HG03066 (cell line): Measurements from ENCODE around the gene KIFC3.
"Not testable (repeated sequence)": the region's sequence is repeated elsewhere in the genome, so short reads cannot be mapped to it uniquely, and the experiment has no call there.

ENCODE experiments used
- ATAC-seq: cut with Tn5 transposase; IDR thresholded peaks from one replicate; pipeline ENCODE4 v1.9.1; 2021; ENCODE audit warnings: low read depth; ENCODE audit not compliant: unreplicated experiment

The KIFC3 gene, protein sequence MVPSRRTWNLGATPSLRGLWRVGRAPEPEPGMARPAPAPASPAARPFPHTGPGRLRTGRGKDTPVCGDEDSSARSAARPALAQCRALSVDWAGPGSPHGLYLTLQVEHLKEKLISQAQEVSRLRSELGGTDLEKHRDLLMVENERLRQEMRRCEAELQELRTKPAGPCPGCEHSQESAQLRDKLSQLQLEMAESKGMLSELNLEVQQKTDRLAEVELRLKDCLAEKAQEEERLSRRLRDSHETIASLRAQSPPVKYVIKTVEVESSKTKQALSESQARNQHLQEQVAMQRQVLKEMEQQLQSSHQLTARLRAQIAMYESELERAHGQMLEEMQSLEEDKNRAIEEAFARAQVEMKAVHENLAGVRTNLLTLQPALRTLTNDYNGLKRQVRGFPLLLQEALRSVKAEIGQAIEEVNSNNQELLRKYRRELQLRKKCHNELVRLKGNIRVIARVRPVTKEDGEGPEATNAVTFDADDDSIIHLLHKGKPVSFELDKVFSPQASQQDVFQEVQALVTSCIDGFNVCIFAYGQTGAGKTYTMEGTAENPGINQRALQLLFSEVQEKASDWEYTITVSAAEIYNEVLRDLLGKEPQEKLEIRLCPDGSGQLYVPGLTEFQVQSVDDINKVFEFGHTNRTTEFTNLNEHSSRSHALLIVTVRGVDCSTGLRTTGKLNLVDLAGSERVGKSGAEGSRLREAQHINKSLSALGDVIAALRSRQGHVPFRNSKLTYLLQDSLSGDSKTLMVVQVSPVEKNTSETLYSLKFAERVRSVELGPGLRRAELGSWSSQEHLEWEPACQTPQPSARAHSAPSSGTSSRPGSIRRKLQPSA

DNA sequence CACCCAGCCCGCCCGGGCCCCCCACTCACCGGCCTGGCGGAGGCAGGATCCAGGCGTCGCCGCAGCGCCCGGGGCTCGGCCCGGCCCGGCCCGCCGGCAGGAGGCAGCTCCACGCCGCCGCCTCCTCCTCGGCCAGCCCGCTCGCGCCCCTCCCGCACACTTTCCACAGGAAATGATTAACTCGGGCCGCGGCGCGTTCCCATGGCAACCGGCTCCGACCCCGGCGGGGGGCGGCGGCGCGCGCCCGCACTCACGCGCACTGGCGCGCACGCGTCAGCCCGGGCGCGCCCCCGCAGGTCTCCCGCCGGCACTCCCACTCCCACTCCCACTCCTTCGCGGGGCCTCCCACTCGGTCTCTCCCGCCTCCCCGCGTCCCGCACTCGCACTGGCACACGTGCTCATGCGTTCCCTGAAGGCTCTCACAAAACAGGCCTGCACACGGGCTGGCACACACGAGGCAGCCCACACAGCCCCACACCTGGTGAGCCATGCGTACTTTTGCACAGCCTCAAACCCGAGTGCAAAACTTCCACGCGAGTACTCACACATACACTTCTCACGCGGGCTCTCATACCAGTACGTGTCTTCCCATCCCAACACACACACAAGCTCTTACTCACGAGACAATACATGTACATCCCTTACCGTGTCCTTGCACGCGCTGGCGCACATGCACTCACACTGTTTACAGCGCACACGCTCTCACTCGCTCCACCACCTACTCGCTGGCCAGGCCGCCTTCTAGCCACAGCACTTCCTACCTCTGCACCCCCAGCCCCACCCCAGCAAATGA lies at the start of gene KIFC3:
KIFC3 (minus strand) TSS at position 151 of the 793 bp plus-strand sequence. CDS start 4,248 bp downstream, outside the sequence.
- ATAC-seq, result no peak

DNA sequence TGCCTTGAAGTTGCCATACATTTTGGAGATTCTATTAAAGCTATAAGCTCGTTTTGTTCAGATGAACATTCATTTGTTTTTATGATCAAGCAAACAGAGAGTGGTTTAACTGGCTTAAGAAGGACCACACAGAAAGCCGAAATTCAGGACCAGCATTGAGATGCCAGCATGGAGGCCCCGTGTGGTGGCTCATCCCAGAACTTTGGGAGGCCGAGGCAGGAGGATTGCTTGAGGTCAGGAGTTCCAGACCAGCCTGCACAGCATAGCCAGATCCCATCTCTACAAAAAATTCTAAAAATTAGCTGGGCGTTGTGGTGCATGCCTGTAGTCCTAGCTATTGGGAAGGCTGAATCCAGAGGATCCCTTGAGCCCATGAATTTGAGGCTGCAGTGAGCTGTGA lies 45.9 kb upstream of the KIFC3 start:
- ATAC-seq, result no peak

DNA sequence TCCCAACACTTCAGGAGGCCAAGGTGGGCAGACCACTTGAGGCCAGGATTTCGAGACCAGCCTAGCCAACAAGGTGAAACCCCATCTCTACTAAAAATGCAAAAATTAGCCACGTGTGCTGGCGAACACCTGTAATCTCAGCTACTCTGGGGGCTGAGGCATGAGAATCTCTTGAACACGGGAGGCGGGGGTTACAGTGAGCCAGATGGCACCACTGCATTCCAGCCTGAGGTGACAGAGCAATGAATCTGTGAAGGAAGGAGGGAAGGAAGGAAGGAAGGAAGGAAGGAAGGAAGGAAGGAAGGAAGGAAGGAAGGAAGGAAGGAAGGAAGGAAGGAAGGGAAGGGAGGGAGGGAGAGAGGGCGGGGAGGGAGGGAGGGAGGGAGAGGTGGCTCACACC lies 44.6 kb upstream of the KIFC3 start:
- not testable (repeated sequence) for ATAC-seq

DNA sequence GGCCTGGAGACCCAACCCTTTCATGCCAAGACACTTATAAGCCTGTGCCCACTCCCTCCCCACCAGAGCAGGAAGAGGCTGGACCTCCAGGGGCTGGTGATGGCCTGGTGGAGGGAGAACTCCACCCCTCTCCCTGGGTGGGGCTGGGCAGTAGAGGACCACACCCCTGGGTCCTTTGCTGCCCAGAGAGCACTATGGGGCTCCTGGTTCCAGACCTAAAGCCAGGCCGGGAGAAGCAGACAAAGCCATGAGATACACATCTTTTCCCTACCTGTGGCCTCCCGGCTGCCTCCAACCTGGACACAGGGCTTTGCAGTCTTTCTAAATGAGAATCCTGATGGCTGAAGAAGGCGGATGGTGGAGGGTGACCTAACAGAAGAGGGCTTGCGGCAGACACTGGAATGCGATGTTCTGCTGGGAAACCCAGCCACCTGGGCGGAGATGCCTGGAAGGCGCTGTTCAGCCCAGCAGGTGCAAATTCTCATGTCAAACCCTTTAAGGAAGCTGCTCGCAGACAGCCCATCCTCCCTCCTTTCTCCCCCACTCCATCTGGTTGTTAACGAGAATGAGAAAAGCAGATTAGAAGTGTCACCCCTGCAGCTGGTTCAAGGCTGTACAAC lies 43.9 kb upstream of the KIFC3 start:
- ATAC-seq, result no peak

DNA sequence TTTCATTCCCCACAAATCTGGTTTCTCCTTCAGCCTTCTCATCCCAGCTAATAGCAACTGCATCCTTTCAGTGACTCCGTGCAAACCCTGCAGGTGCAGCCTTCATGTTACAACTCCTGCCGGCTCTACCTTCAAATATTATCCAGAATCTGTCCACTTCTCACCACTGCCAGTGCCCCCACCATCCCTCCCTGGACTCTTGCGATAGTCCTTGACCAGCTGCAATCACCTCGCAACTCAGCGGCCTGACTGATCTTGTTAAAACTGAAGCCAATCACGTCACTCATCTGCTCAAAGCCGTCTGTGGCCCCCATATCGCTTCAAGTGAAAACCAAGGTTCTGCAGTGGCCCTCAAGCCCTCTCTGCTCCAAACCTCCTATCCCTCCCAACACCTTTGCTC lies 42.8 kb upstream of the KIFC3 start:
- no peak for ATAC-seq

DNA sequence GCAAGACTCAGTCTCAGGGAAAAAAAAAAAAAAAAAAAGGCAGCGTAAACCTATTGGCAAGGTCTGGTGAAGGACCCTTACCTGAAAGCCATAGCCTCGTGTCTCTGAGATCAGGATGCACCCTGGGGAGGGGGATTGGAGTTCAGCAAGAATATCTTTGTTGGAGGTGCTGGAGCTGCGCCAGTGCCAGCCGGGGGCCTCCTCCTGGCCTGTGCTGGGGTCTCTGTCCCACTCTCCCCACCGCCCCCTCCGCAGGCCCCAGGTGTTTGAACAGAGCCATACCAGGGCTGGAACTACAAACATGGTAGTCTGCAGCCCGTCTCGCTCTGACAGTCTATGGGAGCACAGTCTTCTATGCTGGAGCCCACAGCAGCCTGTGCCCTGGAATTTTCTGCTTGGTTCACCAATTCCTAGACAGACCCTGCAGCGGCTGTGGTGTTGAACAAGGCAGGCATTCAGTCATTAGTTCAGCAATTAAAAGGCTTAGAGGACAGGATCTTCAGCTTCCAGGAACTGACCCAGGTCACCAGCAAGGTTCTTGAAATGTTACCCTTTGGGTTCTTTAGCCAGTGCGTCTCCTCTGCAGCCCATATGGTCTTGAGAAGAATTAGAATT lies 42.2 kb upstream of the KIFC3 start:
- ATAC-seq, result no peak

DNA sequence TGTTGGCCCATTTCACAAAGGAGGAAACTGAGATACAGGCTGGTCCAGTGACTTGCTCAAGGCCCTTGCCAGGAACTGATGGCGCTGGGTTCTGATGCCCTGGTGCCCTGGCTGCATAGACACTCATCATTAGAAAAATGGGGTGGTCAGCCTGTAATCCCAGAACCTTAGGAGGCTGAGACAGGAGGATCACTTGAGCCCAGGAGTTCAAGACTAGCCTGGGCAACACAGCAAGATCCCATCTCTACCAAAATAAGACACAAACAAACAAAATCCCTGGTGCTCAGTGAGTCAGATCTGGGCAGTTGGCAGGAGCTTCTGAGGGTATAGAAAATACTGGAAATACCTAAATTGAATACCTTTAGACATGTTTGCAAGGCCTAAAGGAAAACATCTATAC lies 41.1 kb upstream of the KIFC3 start:
- ATAC-seq, result no peak

DNA sequence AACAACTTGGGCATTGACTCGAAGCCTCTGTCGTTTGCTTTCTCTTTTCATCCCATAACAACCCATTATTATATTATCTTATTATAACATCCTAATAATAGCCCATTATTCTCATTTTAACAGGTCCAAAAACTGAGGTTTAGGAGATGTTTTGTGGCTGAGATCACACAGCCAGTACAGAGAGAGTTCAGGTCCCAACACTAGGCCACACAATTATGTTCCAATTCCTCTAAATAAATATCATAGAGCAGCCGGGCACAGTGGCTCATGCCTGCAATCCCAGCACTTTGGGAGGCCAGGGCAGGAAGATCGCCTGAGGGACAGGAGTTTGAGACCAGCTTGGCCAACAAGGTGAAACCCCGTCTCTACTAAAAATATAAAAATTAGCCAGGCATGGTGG lies 40.3 kb upstream of the KIFC3 start:
- no peak for ATAC-seq

DNA sequence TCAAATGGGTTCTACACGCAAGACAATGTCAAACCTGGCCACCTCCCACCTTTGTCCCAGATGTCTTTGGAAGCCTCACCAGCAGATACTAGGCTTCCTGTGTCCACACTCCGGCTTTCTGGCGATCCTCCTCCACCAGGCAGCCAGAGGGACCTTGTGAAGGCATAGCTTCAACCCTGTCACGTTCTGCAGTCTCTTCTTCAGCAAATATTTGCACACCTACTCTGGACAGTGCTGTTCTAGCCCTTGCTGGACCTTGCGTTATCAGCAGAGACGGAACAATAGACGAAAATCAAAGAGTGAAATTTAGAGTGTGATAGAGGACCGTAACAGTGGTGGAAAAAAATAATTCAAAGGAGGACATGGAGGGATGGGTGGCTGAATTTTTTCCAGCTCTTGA lies 38.5 kb upstream of the KIFC3 start:
- ATAC-seq, result no peak

DNA sequence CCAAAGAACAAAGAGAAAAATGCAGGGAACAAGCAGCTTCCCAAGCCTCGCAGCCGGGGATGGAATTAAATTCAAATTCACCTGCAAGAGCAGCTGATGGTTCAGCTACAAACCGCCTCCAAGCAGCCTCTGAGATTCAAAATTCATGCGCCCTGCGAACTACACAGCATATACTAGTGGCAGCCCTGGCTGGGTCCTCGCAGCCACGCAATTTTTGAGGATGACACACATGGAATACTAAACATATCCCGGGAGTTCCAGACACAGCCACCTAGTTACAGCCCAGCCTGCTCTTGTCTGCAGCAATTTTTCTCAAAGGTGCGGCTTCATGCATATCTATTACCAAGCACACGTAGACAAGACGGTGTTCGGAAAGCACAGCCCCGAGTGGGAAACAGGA lies 35.9 kb upstream of the KIFC3 start:
- ATAC-seq, result no peak

DNA sequence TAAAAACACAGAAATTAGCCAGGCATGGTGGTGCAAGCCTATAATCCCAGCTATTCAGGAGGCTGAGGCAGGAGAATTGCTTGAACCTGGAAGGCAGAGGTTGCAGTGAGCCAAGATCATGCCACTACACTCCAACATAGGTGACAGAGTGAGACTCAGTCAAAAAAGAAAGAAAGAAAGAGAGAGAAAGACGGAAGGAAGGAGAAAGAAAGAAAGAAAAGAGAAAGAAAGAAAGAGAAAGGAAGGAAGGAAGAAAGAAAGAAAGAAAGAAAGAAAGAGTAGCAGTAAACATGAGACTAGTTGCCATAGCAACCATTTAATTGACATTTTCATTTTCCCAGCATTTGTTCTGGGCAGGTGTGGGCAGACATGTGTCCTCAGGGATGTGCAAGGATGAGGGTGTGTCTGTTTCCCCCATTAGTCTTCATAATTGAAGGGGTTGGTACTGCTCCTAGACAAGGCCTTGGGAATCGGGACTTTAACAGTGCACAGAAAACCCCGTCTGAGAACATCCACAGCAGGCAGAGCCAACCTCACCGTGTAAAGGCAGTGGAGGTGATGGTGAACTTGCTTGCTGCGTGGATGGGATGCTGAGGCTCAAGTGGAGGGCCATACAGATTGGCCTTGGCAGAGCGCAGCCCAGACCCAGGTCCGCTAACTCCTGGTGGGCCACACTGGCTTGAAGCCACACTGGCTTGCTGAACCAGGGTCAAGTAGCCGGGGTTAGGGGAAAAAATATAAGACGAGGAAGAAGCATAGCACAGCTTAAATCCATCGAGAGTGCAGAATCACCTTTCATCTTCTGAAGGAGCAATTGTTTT lies 35.2 kb upstream of the KIFC3 start:
- no peak for ATAC-seq

DNA sequence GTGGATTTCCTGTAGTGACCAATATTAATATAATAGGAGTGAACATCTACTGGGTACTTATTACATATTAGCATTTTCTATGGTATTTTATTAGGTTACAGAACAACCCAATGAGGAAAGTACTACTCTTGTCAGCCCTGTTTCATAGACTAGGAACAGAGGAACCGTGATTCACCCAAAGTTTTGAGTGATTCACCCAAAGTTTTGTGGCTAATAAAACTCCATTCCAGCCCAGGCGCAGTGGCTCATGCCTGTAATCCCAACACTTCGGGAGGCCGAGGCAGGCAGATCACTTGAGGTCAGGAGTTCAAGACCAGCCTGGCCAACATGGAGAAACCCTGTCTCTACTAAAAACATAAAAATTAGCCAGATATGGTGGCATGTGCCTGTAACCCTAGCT lies 33.1 kb upstream of the KIFC3 start:
- not testable (repeated sequence) for ATAC-seq

DNA sequence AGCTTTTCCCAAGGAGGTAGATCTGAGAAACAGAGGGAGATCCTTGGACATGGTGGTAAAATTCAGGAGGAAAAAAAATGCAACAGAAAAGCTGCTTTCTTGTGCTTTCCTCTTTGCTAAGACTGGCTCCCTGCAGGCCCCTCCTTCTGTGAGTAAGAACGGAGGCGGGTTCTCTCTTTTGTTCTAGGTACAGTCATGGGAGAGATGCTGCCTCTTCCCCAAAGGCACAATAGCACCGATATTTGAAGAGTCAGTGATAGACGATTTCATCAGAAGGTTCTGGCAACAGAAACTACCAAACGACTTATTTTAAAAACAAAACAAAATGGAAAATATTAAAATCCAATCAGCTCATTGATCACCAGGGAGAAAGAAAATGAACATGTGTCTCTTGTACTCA lies 32.6 kb upstream of the KIFC3 start:
- ATAC-seq, result no peak

DNA sequence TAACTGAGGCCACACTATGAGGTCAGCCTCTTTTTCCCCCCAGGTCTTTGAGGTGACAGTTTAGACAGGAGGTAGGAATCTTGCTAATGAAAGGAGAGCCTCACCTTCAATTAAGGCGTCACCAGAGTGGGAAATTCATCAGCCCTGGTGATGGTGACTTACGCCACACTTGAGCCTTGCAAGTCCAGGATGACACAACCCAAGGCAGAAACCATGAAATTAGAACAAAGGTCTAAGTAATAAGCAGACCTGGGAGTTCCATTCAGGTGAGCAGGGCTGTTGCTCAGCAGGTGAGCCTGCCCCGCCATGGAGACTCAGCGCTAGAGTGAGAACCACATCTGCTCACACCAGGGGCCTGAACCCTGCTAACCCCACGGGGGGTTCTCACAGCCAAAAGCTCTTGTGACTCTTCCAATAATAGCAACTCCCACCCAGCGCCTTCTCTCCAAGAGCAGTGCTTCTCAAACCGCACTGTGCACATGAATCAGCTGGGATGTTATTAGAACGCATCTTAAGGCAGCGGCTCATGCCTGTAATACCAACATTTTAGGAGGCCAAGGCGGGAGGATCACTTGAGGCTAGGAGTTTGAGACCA lies 28.7 kb upstream of the KIFC3 start:
- no peak for ATAC-seq

DNA sequence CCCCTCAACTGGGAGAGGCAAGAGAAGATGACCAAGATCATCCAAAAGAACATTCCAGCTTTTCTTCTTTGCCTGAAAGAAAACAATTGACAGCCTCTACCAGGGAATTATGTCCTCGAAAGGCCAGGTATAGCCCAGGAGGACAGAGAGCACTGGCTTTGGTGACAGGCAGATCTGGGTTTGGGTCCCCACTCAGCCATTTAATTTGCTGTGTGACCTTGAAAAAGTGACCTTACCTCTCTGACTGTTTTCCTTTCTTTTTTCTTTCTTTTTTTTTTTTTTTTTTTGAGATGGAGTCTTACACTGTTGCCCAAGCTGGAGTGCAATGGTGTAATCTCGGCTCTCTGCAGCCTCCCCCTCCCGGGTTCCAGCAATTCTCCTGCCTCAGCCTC lies 27.7 kb upstream of the KIFC3 start:
- ATAC-seq, result no peak

DNA sequence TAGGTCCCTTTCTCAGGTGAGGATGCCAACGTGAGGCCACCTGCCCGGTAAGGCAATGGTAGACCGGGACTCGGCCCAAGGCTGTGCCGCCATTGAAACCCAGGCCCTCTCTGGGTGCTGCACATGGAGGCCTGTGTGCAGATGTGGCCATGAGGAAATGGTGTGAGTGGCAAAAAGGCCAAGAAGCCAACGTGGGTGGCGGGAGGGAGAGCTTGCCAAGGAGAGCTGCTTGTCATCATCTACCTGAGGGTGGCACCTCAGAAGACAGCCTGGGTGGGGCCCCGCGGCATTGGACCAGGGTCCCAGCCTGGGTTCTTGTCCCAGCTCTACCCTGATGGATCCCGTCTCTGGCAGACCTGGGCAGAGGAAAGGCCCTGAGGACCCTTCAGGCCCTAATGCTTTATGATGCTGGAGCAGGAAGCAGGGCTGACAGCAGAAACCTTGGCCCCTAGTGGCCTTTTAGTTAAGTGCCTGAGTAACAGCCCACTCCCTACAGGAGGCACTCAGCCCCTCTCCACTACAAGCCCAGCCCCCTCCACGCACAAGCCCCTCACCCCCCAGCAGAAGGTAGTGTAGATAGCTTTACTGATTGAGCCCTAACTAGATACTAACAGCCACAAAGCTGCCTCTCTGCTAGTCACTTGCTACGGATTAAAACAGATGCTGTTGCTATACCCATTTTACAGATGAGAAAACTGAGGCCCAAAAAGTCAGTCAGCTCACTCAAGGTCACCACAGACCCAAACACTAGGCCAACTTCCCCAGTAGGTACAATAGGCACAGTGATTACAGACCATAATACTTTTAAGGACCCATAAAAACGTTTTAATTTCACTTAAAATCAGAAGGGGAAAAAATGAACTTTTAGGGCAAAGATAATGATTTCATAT lies 26.2 kb upstream of the KIFC3 start:
- no peak for ATAC-seq

DNA sequence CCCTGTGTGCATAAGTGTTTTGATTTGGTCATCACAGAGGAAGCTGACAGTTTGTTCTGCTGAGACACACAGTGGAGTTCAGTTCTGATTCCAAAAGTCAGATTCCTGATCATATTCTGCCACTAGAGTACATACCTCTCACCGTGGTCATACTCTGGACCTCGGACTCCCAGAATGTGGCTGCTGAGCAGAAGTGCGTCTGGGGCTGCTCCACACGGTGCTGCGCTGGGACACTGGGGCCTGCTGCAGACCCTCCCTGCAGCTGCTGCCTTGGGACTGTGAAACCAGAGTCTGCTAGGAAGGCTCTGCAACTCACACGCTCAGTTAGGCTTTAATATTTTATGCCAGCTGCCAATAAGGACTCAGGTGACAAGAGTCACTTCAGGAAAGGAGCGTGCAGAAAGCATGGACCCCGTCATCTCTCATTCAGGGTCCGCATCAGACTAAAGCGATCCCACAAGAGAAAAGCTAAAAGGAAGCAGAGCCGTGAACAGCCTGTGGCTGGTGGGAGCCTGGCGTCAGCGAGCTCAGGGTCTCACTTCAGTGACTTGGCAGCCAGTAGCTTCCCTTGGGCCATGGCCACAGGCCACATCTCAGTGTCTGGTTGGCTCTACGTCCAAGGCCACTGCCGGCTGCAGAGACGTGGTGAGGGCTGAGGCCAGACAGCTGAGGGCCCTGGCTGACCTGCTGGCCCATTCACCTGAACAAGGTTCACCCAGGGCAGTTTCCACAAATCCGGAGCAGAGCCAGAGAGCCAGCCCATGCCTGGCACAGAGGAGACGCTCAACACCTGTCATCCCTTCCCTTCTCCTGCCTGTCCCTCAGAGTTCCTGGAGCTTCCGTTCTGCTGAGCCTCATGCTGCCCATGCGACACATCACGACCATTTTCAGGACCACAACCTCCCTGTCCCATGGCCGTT lies 24.7 kb upstream of the KIFC3 start:
- ATAC-seq, result no peak
